ENCODE measurements around the gene LMBR1L.
A peak's percentile ranks its signal among the peaks of the same experiment; 100 is the strongest.

Gene LMBR1L

DNA sequence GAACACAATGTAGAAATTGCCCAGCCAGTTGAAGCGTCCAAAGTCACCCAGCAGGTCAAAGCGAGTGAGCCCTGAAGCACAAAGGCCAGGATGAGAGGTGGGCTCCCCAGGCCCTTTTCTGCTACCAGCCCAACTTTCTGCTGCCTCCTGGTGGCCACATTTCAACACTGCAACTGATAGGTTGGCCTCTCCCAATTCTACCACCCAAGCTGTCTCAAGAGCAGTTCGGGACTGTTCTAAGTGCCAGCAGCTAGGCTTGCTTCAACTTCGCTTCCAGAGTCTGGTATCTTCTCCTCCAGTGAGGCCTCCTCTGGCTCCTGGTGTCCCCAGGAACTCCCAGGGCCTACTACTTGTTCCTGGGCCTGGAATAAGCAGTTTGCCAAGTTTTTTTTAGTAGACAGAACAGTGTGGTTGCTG, 12.6 kb downstream of the LMBR1L start:
- no peak for DNase-seq (ENCODE audit: low read depth)
- no peak overlapping the region for H3K4me3 ChIP-seq (ENCODE audit: low read length)
- TF ChIP-seq, protein P1, sequence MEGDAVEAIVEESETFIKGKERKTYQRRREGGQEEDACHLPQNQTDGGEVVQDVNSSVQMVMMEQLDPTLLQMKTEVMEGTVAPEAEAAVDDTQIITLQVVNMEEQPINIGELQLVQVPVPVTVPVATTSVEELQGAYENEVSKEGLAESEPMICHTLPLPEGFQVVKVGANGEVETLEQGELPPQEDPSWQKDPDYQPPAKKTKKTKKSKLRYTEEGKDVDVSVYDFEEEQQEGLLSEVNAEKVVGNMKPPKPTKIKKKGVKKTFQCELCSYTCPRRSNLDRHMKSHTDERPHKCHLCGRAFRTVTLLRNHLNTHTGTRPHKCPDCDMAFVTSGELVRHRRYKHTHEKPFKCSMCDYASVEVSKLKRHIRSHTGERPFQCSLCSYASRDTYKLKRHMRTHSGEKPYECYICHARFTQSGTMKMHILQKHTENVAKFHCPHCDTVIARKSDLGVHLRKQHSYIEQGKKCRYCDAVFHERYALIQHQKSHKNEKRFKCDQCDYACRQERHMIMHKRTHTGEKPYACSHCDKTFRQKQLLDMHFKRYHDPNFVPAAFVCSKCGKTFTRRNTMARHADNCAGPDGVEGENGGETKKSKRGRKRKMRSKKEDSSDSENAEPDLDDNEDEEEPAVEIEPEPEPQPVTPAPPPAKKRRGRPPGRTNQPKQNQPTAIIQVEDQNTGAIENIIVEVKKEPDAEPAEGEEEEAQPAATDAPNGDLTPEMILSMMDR (conservative IDR thresholded peaks at IDR 0.05; ENCODE audit: low read depth, low read length) = peak; percentile 91

DNA sequence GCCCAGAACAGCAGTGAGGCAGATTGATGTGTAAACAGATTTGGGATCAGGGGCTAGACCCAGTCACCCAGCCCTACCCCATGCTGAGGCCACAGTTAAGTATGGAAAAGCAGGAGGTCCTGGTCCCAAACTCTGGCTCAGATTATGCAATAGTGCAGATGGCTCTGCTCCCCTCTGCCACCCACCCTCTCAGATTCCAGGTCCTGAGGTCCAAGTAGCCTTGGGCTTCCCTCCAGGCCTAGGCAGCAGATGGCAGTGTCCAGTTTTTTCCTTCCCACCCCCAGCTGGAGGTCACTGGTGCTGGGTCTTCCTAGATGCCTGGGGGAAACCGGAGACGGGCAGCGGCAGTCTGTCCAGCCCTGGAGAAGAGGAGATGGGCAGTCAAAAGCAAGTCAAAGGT, 13.3 kb downstream of the LMBR1L start:
- TF ChIP-seq, protein P1 (conservative IDR thresholded peaks at IDR 0.05; ENCODE audit: low read depth, low read length) = no peak
- DNase-seq (ENCODE audit: low read depth) = no peak
- no peak overlapping the region for H3K4me3 ChIP-seq (ENCODE audit: low read length)

DNA sequence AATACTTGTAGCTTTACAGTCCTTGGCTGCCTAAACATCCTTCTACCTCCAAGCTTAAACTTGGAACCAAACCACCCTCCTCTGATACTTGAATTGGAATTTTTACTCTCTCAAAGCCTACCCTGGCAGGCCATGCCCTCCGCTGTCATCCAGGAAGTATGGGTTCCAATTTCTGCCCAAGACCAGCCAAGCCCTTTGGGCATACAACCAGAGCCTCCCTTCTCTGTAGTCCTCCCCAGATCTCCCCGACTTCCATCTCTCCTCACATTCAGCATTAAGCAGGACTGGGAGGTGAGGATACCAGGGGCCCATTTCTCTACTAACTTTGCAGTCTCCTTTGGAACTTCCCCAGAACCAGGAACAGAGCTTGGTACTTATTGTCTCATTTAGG, 15.7 kb downstream of the LMBR1L start:
- H3K4me3 ChIP-seq (ENCODE audit: low read length) = no peak overlapping the region
- TF ChIP-seq, protein P1 (conservative IDR thresholded peaks at IDR 0.05; ENCODE audit: low read depth, low read length) = no peak
- DNase-seq (ENCODE audit: low read depth) = no peak

DNA sequence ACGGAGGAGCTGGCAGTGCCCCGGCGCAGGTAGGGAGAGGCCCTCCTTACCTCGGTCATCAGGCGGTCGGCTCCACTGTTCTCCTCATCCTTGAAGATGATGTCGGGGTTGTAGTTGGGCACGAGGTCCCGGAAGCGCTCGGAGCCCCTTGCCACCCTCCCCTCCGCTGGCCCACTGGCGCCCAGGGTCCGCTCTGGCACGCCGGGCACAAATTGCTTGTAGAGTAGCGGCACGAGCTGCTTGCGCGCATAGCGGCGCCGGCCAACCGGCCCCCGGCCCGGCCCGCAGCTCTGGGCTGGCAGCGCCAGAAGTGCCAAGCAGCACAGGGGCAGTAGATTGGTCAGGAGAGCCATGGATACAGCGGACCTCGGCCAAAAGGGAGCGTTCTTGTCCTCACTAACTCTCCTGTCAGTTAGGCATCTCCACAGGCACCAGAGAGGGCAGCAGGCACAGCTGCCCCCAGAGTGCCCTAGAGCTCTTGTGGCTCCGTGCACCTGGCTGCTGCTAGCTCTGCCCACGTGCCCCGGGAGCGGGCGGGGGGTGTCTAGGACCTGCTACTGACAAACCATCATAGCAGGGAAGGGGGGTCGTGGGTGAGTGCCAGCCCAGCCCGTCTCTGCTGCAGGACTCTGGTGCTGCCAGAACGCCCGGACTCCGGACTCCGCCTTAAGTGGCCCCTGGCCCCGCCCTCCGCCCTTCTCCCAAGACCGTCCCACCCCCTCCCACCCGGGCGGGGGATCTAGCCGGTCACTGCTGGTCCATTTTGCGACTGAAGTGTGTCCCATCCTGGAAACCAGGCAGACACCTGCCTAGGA, 16.3 kb downstream of the LMBR1L start, which contains the start of gene DHH:
TSS of gene DHH (minus strand) at position 642 of the 815 bp plus-strand sequence. CDS start at position 353, 289 bp downstream.
- TF ChIP-seq, protein P1 (conservative IDR thresholded peaks at IDR 0.05; ENCODE audit: low read depth, low read length) = no peak
- H3K4me3 ChIP-seq (ENCODE audit: low read length) = peak within 1 kb of the TSS; percentile 37
- DNase-seq (ENCODE audit: low read depth) = no peak

DNA sequence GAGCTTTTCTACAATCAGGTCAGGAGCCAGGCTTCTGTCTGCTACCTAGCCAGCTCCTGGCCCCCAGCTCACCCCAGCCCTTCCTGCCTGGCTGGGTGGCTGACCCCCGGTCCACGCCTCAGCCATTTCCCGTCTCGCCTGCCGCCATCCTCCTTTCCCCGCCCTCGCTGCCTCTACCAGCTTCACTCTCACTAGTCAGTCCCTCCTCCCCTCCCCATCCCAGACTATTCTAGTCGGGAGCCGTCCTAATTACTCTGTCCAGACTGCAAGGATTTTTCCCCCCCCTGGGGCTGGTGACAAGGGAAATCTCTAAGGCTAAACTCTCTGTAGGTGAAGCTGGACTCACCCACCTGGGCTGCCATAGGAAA, 16.9 kb downstream of the LMBR1L start:
- H3K4me3 ChIP-seq (ENCODE audit: low read length) = peak overlapping the region; percentile 37
- TF ChIP-seq, protein P1 (conservative IDR thresholded peaks at IDR 0.05; ENCODE audit: low read depth, low read length) = no peak
- no peak for DNase-seq (ENCODE audit: low read depth)

DNA sequence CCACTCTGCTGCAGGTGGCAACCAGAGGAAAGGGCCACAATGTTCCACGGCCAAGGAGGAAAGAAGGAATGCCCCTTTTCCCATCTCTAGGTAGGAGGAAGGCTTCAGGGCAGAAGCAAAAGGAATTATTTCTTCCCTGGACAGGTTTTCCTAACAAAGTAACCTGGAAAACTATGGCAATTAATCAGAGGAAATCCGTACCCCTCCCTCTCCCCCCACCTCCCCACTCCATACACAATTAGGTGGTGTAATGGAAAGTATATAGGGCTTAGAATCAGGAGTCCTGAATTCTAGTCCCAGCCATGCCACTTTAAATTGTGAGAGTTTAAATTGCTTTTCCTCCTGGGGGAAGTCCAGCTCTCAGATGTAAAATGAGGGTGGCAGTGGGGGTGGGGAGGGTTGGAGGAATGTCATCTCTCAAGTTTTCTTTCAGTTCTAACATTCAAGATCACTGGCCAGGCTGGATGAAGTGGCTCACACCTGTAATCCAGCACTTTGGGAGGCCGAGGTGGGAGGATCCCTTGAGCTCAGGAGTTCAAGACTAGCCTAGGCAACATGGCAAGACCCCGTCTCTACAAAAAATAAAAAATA, 17.7 kb downstream of the LMBR1L start:
- DNase-seq (ENCODE audit: low read depth) = no peak
- H3K4me3 ChIP-seq (ENCODE audit: low read length) = no peak overlapping the region
- TF ChIP-seq, protein P1 (conservative IDR thresholded peaks at IDR 0.05; ENCODE audit: low read depth, low read length) = no peak

Measured in retinal pigment epithelial cell (primary cell).